Hypothalamus (tissue), 51 donors: ENCODE measurements around the gene CACNB2.
"Not testable (repeated sequence)": the region's sequence is repeated elsewhere in the genome, so short reads cannot be mapped to it uniquely, and the experiment has no call there.

Experiments
- DNase-seq, 51 donors: peaks; one replicate each; lab custom pipeline; 2025; lab: John Stamatoyannopoulos, UW

CACNB2 gene

GRCh38 chr10:18195060-18195799 lies 55.0 kb downstream of the CACNB2 start:
- no peak for DNase-seq

DNA sequence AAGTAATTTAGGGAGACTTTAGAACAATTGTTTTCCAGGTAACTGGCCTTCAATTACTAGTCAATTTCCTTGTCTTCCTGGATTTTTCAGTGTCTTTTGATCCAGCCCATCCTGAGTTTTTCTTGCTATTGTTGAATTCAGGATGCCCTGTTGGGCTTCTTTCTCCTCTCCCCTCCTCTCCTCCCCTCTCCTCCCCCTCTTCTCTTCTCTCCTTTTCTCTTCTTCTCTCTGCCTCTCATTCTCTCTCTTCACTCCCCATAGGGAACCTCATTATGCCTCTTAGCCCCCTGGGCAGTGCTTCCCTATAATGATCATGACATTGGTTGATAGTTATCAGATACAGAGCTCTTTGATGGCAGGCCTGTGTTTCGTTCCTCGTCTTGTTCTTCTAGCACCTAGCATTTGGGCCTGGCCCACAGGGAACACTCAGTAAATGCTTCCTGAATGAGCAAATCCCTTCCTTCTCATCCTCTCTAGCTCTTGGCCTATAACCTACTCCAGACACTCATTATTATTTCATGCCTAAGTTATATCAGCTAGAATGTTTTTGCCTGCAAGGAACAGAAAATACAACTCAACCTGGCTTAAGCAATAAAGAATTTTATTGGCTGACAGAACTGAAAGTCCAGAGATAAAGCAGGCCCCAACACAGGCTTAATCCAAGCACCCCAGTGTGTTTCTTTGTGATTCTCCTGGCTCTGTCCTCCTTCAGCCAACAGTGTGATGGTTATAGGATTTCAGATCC lies 56.8 kb downstream of the CACNB2 start:
- DNase-seq, result no peak

DNA sequence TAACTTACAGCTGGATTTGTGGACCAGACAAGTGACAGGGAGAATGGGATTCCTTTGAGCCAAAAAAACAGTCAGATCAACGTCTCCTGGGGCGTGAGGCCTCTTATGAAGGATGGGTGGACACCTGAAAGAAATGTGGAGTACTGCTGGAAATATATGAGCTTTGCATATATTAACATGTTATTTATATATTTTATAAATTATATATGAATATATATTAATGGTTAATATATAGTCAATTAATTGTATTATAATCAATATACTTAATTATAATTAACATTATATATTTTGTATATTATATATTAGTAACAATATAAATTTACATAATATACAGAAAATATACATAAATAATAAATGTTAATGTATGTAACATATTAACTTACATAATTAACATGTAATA lies 57.5 kb downstream of the CACNB2 start:
- DNase-seq, result no peak

DNA sequence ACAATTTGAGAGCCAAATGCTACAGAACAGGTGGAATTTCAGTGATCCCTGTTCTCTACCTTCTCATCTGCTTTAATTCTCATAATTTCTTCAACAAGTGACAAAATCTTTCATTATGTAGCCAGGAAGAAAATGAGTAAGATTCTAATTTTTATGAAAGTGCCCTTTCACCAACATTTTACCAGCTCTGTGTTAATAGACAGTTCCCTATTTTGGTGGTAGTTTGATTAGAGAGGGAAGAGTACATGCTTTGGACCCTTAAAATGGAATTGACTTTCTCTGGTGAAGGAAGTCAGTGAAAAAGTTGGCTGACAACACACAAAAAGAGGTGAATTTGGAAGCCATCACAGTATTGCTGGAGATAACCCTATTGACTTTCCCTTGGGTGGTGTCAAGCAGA lies 61.7 kb downstream of the CACNB2 start:
- DNase-seq, result no peak

- DNase-seq, result peak in 2 of 51 donors; percentile 6 to 39
Measured at GRCh38 chr10:18202680-18203460, 62.6 kb downstream of the CACNB2 start.

DNA sequence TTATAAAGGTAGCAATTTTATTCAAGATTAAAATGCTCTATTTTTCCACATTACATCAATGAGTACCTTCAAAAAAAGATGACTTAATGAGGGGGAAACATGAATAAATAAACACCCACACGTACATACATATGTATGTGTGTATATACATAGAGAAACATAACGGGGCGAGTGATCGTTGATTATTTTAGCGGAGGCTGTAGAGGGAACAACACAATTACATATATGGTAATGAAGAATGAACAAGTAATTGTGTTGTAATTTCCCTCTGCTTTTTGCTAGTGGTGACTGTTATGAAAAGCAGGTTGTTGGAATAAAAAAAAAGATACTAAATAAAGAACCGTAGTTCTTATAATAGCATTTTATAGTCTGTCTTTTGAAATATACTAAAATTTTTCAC lies 63.2 kb downstream of the CACNB2 start:
- DNase-seq, result peak in 1 of 51 donors; percentile 39

DNA sequence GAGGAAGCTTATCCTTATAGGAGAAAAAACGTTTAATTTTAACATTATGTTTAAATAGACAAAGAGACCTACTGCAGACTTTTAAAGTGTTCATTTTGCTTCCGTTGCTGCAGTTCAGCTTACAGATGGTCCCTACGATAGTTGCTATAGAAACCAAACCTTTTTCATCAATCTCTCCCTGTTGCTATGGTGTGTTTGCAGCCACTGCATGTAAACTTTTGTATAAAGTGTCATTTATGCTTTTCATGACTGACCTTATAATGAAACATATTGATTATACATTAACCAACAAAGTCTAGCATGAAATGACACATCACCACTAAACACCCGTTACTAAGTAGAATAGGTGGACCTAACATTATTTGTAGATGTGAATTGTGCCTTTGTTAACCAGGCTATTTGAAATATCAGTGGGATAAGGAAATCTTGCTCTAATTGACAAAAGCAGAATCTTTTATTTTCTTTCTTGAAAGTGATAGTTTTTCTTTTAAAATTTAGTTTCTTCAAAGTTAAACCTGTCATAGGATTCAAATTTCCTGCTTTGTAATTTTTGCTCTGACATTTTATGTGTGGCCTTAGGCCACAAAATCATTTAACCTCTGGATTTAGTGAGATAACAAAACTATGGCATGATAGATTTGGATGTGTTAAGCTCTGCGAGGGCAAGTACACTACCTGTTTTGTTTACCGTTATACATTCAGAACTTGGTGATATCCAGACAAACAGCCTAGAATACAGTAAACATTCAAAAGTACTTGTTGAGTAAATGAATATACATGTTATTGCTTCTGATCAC lies 64.0 kb downstream of the CACNB2 start:
- no peak for DNase-seq

- DNase-seq, result no peak
Measured at GRCh38 chr10:18205098-18205834, 65.0 kb downstream of the CACNB2 start.

GRCh38 chr10:18208186-18208585 lies 68.0 kb downstream of the CACNB2 start:
- not testable (repeated sequence) for DNase-seq

DNA sequence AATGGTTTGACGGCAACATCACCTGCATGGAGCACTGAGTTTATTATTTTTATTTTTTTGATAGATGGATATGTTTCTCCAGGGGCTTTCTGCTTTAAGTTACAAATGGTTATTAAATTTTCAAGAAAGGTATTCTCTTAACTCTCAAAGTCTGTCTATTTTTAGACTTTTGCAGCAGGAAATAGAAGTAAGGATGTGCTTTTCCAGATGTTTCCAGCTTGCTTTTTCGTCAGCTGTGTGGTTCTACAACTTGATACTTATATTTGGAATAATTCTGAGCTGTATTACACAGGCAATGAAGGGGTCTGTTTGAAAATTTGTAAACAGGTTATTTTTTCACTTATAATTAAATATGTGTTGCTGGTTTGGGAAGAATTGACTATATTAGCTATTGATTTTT lies 69.0 kb downstream of the CACNB2 start:
- no peak for DNase-seq

GRCh38 chr10:18210711-18211110 lies 70.5 kb downstream of the CACNB2 start:
- no peak for DNase-seq

GRCh38 chr10:18211862-18212261 lies 71.6 kb downstream of the CACNB2 start:
- DNase-seq, result no peak

DNA sequence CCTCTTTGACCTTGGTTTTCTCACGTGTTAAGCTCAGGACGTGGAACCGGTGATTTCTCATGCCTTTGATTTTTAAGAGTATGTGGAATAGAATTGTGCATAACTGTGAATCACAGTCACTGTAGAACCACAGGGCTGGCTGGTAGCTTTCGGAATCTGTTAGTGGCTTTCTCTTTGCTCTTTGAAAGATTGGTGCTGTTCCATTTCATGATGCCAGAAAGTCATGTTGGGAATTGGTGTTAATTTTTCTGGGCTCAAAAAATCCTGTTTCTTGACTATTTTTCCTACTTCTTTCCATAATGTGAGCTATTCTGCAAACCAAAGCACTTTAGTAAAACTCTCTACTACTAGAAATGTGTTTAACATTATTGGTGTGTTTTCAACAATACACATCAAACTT lies 73.0 kb downstream of the CACNB2 start:
- no peak for DNase-seq

DNA sequence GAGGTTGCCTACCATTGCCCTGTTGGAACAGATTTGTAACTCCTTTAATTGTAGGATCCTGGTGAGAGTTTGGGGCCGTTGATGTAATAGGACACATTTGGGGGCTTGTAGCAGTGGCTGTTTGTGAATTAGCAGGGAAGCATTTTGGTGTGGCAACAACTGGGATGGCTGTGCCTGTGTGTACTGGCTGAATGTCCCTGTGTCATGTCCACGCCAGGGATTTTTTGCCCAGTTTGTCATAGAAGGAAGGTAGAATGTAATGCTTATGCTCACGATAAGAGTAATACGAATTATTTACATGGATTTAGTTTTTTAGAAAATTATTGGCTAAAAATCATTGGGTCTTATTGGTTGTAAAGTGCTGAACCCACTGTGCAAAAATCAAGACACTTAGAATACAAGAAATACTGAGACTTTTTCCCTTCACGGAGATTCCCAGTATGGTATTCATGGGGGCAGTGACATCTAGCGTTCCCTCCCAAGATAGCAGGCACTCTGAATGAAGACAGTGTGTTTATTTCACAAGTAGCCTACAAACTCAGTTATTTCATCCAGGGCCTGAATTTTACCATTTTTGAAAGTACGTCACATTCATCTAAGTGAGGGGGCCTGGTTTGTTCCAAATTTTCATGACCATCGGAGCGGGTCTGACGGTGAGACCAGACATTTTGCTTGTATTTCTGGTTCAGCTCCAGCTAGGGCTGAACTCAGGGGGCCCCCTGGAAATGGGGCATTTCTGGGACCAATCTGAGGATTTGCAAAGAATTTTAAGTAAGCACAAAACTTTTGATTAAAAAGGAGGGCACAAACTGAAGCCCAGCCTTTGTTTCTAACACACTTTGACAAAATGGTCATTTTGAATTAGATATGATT lies 74.7 kb downstream of the CACNB2 start:
- DNase-seq, result peak in 28 of 51 donors; percentile 2 to 59 (median 28)

GRCh38 chr10:18216482-18216881 lies 76.3 kb downstream of the CACNB2 start:
- DNase-seq, result peak in 11 of 51 donors; percentile 2 to 28 (median 13)

- DNase-seq, result no peak
Measured at GRCh38 chr10:18217577-18217976, 77.4 kb downstream of the CACNB2 start.

- no peak for DNase-seq
Measured at GRCh38 chr10:18219146-18219545, 78.9 kb downstream of the CACNB2 start.

DNA sequence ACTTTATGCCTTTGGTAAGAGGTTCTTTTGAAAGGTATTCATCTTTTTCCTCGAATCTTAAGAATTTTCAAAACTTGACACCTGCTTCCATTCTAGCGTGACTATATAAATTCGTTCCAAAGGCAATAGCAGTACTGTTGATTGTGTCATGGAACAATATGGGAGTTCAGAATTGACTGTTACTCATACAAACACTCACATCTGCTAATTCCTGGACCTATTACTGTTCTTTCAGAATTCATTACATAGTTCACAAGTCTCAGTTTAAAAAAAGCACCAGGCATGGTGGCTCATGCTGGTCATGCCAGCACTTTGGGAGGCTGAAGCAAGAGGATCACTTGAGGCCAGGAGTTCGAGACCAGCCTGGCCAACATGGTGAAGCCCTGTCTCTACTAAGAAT lies 80.9 kb downstream of the CACNB2 start:
- DNase-seq, result no peak

- DNase-seq, result no peak
Measured at GRCh38 chr10:18221882-18222281, 81.7 kb downstream of the CACNB2 start.
